GM18511 (cell line): ENCODE results near the gene ATP1A4.
A peak's percentile ranks its signal among the peaks of the same experiment; 100 is the strongest.

Source experiments
- ATAC-seq: cut with Tn5 transposase; IDR thresholded peaks from one replicate; pipeline ENCODE4 v1.9.1; 2021; ENCODE audit warnings: mild to moderate bottlenecking, moderate library complexity; ENCODE audit not compliant: unreplicated experiment

The ATP1A4 gene

DNA sequence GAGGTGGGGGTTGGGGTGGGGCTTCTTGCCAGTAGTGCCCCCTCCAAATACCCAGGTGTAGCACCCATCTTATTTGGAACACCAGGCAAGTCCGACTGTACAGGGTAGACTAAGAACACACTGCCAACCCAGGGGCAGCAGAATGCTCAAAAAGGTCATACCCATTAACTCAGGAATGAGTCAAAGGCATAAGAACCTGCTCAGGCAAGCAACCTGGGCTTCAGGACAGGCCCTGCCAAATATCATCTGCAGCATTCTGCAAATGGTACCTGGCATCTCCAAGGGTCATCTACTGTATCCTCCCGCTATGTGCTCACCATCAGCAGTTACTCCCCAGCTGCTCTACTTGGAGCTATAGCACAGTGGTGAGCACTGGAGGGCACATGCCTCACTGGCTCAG lies 73.2 kb downstream of the ATP1A4 start:
- no peak for ATAC-seq

DNA sequence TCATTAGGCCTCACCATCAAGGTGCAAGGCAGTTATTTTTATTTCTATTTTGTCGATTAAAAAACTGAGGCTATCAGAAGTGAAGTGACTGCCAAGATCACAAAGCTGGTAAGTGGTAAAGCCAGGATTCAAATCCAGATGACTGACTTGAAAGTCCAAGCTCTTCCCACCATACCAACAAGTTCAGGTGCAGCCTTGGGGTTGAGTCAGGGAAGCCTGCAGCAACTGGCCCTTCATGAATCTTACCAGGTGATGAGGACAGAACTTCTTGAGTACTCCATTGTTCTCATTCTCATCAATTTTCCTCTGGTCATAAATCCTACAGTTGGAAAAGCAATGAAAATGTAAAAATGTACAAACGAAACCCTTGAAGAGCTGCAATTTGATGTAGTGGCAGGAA lies 73.9 kb downstream of the ATP1A4 start:
- ATAC-seq = no peak

- peak; percentile 64 for ATAC-seq
These were observed 75.2 kb downstream of the ATP1A4 start for GRCh38 chr1:160226623-160227022.

GRCh38 chr1:160227034-160227433 lies 75.6 kb downstream of the ATP1A4 start:
- no peak for ATAC-seq

- no peak for ATAC-seq
These were observed 76.2 kb downstream of the ATP1A4 start for GRCh38 chr1:160227561-160227960.

- ATAC-seq = no peak
These were observed 77.0 kb downstream of the ATP1A4 start for GRCh38 chr1:160228431-160228830.

- no peak for ATAC-seq
These were observed 81.5 kb downstream of the ATP1A4 start for GRCh38 chr1:160232911-160233310.
